HepG2 (cell line): ENCODE data around the gene YWHAB. TPM values are rescaled to one million over a fixed set of nuclear protein-coding genes. Genes with fewer than 3 reads are reported as not detected.
A peak's percentile ranks its signal among the peaks of the same experiment; 100 is the strongest.

Experiments used
- ASH2L ChIP-seq: fragments of 300-600, 200-600 bp; sonication (generic); IDR thresholded peaks from 2 replicates; pipeline ENCODE4 v1.7.0; 2017; ENCODE audit warnings: low read depth, mild to moderate bottlenecking, moderate library complexity, mixed read lengths, low read length; ENCODE audit not compliant: insufficient read length
- ERF ChIP-seq: IDR thresholded peaks from 2 replicates; pipeline ENCODE4 v1.6.1; 2018; ENCODE audit warnings: missing biosample characterization, missing genetic modification reagents
- ETV6 ChIP-seq: sonication (generic); formaldehyde crosslinking; conservative IDR thresholded peaks from 2 replicates; pipeline ENCODE4 v1.4.0; 2020; ENCODE audit warnings: missing genetic modification reagents
- GABPB1 ChIP-seq: IDR thresholded peaks from 2 replicates; pipeline ENCODE4 v1.6.1; 2016; ENCODE audit warnings: mild to moderate bottlenecking, missing genetic modification reagents, moderate library complexity, missing compliant biosample characterization
- KLF15 ChIP-seq: sonication (generic); formaldehyde crosslinking; IDR thresholded peaks from 2 replicates; pipeline ENCODE4 v1.8.1; 2023; ENCODE audit warnings: borderline replicate concordance, mild to moderate bottlenecking, inconsistent platforms, missing genetic modification reagents, mixed read lengths
- KMT2B ChIP-seq: IDR thresholded peaks from 2 replicates; pipeline ENCODE4 v1.6.1; 2016; ENCODE audit warnings: missing genetic modification reagents, missing compliant biosample characterization
- MAFG ChIP-seq: sonication (generic); formaldehyde crosslinking; IDR thresholded peaks from 2 replicates; pipeline ENCODE4 v1.5.1; 2020; ENCODE audit warnings: mild to moderate bottlenecking, missing genetic modification reagents
- NFIC ChIP-seq: IDR thresholded peaks from 2 replicates; pipeline ENCODE4 v1.6.1; 2012; ENCODE audit warnings: mild to moderate bottlenecking, low read length, inconsistent platforms
- RBM22 ChIP-seq: fragments of 200-400 bp; formaldehyde crosslinking; optimal IDR thresholded peaks from 2 replicates; pipeline ENCODE3; 2017; ENCODE audit warnings: mild to moderate bottlenecking, low read length, moderate library complexity
- YY1 ChIP-seq: IDR thresholded peaks from 2 replicates; pipeline ENCODE4 v1.6.1; 2011; ENCODE audit warnings: low read length, low read depth, moderate library complexity, mild to moderate bottlenecking; ENCODE audit not compliant: insufficient read depth, insufficient replicate concordance
- ZFP36L1 ChIP-seq: sonication (generic); formaldehyde crosslinking; IDR thresholded peaks from 2 replicates; pipeline ENCODE4 v1.8.0; 2022; ENCODE audit warnings: mild to moderate bottlenecking, missing genetic modification reagents, moderate library complexity
- ZIK1 ChIP-seq: sonication (generic); formaldehyde crosslinking; IDR thresholded peaks from 2 replicates; pipeline ENCODE4 v1.5.0; 2020; ENCODE audit warnings: mild to moderate bottlenecking, low read depth, missing genetic modification reagents, borderline replicate concordance
- ZNF460 ChIP-seq: sonication (generic); formaldehyde crosslinking; IDR thresholded peaks from 2 replicates; pipeline ENCODE4 v1.5.1; 2020; ENCODE audit warnings: missing genetic modification reagents, mild to moderate bottlenecking, borderline replicate concordance
- polyA plus RNA-seq, 8 experiments: library from polyadenylated mRNA; depleted of rRNA in 3 of 8; stranded (reverse) in 7 of 8; unstranded in 1 of 8; fragments of >200 nt; fragmentation: Illumina TruSeq in 4 of 8; extraction: Trizol in 4 of 8; gene quantifications; 2 replicates each; pipeline versions ENCODE4 v1.2.1 to v1.2.3, GENCODE V29; 2011 to 2016; ENCODE audit warnings: low read depth in 4 of 8, missing spikeins in 1 of 8, mixed read lengths in 1 of 8; ENCODE audit not compliant: insufficient read depth in 1 of 8
- total RNA-seq, 5 experiments: library from RNA; depleted of rRNA; stranded (reverse); fragments of >200 nt; fragmentation: Illumina TruSeq; extraction: Trizol; gene quantifications; 2 replicates each; pipeline ENCODE4 v1.2.3, GENCODE V29; 2016; ENCODE audit warnings: low read depth in 1 of 5
- TF ChIP-seq, protein P1 (sequence below): sonication (generic); formaldehyde crosslinking; IDR thresholded peaks from 2 replicates; pipeline ENCODE4 v1.4.0; 2020; ENCODE audit warnings: missing genetic modification reagents
- TF ChIP-seq, protein P2 (sequence below): sonication (generic); formaldehyde crosslinking; IDR thresholded peaks from 2 replicates; pipeline ENCODE4 v1.4.0; 2020; ENCODE audit warnings: missing genetic modification reagents
- TF ChIP-seq, protein P3 (sequence below): sonication (generic); formaldehyde crosslinking; IDR thresholded peaks from 2 replicates; pipeline ENCODE4 v1.5.0; 2020; ENCODE audit warnings: mild to moderate bottlenecking, missing genetic modification reagents, borderline replicate concordance

The YWHAB gene
- total and polyA plus RNA-seq, 2 of the 13 experiments (the other 11 are each of a cell fraction or from before 2014, with no cell fraction given) = 77.2 to 121 TPM

- peak; percentile 55; the same call in 1 of the 2 replicates for TF ChIP-seq ZFP36L1 (CRISPR knock-in tag)
- no peak for TF ChIP-seq NFIC
- TF ChIP-seq YY1 = peak; percentile 91
- TF ChIP-seq ASH2L = peak; percentile 65
- no peak for TF ChIP-seq ZNF460 (CRISPR knock-in tag)
- TF ChIP-seq, protein P1, sequence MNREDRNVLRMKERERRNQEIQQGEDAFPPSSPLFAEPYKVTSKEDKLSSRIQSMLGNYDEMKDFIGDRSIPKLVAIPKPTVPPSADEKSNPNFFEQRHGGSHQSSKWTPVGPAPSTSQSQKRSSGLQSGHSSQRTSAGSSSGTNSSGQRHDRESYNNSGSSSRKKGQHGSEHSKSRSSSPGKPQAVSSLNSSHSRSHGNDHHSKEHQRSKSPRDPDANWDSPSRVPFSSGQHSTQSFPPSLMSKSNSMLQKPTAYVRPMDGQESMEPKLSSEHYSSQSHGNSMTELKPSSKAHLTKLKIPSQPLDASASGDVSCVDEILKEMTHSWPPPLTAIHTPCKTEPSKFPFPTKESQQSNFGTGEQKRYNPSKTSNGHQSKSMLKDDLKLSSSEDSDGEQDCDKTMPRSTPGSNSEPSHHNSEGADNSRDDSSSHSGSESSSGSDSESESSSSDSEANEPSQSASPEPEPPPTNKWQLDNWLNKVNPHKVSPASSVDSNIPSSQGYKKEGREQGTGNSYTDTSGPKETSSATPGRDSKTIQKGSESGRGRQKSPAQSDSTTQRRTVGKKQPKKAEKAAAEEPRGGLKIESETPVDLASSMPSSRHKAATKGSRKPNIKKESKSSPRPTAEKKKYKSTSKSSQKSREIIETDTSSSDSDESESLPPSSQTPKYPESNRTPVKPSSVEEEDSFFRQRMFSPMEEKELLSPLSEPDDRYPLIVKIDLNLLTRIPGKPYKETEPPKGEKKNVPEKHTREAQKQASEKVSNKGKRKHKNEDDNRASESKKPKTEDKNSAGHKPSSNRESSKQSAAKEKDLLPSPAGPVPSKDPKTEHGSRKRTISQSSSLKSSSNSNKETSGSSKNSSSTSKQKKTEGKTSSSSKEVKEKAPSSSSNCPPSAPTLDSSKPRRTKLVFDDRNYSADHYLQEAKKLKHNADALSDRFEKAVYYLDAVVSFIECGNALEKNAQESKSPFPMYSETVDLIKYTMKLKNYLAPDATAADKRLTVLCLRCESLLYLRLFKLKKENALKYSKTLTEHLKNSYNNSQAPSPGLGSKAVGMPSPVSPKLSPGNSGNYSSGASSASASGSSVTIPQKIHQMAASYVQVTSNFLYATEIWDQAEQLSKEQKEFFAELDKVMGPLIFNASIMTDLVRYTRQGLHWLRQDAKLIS (CRISPR knock-in tag) = no peak
- no peak for TF ChIP-seq KLF15 (CRISPR knock-in tag)
- TF ChIP-seq, protein P2, sequence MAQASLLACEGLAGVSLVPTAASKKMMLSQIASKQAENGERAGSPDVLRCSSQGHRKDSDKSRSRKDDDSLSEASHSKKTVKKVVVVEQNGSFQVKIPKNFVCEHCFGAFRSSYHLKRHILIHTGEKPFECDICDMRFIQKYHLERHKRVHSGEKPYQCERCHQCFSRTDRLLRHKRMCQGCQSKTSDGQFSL (CRISPR knock-in tag) = 0 out of 2 replicates have a peak, but pooled peaks have one; percentile 76
- TF ChIP-seq ETV6 (CRISPR knock-in tag) = no peak
- TF ChIP-seq ZIK1 = 0 out of 2 replicates have a peak, but pooled peaks have one; percentile 17
- TF ChIP-seq KMT2B (CRISPR knock-in tag) = peak; percentile 49; the same call in 1 of the 2 replicates
- TF ChIP-seq, protein P3, sequence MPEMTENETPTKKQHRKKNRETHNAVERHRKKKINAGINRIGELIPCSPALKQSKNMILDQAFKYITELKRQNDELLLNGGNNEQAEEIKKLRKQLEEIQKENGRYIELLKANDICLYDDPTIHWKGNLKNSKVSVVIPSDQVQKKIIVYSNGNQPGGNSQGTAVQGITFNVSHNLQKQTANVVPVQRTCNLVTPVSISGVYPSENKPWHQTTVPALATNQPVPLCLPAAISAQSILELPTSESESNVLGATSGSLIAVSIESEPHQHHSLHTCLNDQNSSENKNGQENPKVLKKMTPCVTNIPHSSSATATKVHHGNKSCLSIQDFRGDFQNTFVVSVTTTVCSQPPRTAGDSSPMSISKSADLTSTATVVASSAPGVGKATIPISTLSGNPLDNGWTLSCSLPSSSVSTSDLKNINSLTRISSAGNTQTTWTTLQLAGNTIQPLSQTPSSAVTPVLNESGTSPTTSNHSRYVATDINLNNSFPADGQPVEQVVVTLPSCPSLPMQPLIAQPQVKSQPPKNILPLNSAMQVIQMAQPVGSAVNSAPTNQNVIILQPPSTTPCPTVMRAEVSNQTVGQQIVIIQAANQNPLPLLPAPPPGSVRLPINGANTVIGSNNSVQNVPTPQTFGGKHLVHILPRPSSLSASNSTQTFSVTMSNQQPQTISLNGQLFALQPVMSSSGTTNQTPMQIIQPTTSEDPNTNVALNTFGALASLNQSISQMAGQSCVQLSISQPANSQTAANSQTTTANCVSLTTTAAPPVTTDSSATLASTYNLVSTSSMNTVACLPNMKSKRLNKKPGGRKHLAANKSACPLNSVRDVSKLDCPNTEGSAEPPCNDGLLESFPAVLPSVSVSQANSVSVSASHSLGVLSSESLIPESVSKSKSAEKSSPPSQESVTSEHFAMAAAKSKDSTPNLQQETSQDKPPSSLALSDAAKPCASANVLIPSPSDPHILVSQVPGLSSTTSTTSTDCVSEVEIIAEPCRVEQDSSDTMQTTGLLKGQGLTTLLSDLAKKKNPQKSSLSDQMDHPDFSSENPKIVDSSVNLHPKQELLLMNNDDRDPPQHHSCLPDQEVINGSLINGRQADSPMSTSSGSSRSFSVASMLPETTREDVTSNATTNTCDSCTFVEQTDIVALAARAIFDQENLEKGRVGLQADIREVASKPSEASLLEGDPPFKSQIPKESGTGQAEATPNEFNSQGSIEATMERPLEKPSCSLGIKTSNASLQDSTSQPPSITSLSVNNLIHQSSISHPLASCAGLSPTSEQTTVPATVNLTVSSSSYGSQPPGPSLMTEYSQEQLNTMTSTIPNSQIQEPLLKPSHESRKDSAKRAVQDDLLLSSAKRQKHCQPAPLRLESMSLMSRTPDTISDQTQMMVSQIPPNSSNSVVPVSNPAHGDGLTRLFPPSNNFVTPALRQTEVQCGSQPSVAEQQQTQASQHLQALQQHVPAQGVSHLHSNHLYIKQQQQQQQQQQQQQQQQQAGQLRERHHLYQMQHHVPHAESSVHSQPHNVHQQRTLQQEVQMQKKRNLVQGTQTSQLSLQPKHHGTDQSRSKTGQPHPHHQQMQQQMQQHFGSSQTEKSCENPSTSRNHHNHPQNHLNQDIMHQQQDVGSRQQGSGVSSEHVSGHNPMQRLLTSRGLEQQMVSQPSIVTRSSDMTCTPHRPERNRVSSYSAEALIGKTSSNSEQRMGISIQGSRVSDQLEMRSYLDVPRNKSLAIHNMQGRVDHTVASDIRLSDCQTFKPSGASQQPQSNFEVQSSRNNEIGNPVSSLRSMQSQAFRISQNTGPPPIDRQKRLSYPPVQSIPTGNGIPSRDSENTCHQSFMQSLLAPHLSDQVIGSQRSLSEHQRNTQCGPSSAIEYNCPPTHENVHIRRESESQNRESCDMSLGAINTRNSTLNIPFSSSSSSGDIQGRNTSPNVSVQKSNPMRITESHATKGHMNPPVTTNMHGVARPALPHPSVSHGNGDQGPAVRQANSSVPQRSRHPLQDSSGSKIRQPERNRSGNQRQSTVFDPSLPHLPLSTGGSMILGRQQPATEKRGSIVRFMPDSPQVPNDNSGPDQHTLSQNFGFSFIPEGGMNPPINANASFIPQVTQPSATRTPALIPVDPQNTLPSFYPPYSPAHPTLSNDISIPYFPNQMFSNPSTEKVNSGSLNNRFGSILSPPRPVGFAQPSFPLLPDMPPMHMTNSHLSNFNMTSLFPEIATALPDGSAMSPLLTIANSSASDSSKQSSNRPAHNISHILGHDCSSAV (CRISPR knock-in tag) = no peak
- peak; percentile 74 for TF ChIP-seq GABPB1 (CRISPR knock-in tag)
- TF ChIP-seq RBM22 = no peak
- TF ChIP-seq MAFG (CRISPR knock-in tag) = no peak
- peak; percentile 78 for TF ChIP-seq ERF (CRISPR knock-in tag)
Observed at GRCh38 chr20:44911264-44911921, 25.9 kb downstream of the YWHAB start (continued).
